Amniotic stem cell (primary cell): ENCODE data around the gene COMP.
"Not testable (repeated sequence)": the region's sequence is repeated elsewhere in the genome, so short reads cannot be mapped to it uniquely, and the experiment has no call there.

Experiments used
- DNase-seq: peaks from one replicate; lab custom pipeline; 2025; lab: John Stamatoyannopoulos, UW

COMP gene

GRCh38 chr19:18745931-18746330 lies 45.2 kb downstream of the COMP start:
- no peak for DNase-seq

GRCh38 chr19:18745012-18745735 lies 45.9 kb downstream of the COMP start:
- DNase-seq: no peak

DNA sequence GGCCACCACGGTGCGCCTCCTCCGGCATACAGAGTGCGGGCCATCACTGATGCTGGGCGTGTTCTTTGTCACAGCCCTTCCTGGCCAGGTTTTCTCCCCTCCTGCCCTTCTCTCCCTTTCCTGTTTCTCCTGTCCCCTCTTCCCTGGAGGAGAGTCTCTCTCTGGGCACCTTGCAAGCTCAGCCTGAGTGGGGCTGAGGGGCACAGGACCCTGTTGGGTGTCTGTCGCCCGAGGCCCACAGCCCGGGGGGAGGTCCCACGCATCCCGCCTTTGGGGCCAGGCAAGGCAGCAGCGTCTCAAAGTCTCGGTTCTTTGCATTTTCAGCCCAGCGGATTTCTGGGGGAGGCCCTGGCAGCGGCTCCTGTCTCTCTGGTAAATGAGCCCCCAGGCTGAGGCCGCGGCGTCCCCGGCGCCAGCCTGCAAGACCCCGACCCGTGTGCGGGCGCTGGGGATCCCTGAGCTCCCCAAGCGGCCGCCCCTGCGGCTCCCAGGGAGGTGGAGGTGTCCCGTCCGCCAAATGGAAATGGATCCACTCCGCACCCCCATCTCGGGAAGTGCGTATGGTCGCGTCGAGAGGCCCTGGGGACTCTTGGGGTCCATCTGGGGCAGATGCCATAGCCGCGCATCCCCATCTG lies 47.2 kb downstream of the COMP start:
- DNase-seq: no peak

DNA sequence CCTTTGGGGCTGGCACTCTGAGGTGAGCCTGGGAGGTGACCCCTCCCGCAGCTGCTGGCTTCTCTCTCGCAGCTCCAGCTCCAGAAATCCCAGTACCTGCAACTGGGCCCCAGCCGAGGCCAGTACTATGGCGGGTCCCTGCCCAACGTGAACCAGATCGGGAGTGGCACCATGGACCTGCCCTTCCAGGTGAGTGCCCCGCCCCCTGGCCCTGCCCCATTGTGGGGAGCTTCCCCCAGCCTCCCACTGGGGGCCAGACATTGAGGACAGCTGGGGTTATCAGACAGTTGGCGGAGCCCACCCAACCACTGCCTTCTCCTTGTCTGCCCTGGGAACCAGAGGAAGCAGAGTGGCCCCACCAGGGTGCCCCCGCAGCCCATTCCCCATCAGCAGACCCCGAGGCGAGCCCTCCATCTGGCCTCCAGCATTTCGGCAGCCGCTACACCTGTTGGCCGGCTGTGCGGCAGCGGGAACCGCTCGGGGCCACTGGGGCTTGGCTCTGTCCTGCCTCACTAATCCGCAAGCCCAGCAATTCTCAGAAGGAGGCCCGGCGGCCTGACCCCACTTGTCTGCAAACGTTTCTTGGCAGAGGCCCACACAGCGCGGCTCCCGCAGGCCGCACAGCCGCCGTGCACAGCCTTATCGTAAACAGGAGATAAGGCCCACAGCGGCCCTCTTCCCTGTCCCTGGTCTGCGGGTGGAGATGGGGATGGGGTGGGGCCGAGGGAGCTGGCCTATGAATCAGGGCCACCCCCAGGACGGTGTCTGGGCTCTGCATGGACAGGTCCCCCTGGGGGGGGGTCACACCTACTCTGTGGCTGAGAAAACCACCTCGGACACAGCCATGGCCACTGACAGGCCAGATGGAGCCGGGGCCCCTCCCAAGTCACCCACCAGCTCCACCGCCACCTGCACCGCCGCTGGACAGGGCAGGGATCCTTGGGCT lies 48.0 kb downstream of the COMP start:
- DNase-seq: no peak

- DNase-seq: no peak
These were observed 48.8 kb downstream of the COMP start for GRCh38 chr19:18742324-18742723.

DNA sequence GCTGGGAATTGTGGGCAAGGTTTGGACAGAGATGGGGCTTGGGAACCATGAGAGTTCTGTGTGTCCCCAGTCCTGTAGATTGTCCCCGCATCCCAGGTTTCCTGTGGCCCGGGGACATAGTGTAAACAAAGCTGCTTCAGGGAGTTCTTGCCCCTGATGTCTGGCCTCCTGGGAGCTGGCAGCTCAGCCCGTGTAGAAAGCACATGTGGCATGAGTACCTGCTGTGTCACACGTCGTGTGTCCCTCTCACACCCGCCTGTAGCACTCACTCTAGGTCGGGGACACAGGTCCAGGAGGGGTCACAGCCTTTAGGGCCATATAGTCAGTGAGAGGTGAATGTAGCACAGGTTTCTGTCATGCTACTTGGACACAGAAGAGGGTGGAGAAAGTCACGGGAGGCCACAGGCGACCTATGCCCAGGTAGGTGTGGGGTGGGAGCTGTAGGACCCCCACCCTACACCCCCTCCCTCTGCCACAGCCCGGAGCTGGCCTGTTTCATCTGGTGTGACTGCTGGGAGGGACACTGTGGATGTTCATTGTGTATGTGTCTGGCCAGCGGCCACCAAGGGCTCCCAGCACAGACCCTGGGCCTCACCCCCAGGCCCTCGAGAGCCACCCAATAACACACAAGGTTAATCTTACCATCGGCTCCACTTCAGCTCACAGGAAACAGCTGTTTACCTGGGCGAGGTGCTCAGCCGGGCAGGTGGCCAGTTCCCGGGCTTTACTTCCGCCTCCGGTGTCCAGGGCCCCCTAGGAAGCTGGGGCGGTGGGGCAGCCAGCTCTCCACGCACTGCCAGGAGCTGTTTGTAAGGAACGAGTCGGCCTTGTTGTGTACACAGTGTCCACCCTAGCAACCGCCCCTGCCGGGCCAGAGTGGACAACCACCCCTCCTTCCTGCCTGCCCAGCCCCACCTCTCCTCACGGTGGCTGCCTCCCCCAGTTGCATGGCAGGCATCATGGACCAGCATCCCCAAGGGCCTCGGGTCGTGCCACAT lies 49.7 kb downstream of the COMP start:
- no peak for DNase-seq

DNA sequence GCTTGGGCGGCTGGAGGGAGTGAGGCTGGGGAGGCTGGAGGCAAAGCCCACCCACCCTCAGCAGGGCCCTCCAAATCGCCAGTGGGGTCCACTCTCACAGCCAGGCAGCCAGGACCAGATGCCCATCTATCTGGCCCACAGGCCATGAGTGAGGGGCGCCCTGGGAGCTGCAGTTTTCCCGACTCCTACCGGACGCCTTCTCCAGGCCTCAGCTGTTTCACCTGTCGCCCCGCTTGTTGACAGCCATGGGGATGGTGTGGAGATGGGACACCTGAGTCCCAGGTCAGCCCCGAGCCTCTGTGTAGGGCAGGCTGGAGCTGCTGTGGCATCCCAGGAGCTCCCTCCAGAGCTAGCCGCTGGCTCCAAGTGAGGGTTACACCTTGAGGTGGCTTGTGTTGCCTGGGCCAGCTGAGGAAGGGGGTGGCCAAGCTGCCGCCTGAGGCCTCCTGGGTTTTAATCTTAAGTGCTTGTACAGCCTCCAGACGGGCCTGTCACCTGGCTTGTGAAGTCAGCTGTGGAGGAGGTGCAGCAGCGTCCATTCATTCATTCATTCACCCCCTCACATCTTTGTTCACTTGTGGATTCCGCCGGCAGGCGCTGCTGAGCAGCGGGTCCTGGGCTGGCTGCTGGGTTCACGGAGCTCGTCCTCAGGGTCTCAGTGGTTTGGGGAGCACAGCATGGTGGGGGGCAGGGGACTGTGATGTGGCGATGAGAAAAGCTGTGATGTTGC lies 52.0 kb downstream of the COMP start:
- DNase-seq: no peak

- DNase-seq: no peak
These were observed 53.2 kb downstream of the COMP start for GRCh38 chr19:18737954-18738351.

GRCh38 chr19:18737337-18737953 lies 53.7 kb downstream of the COMP start:
- DNase-seq: no peak

DNA sequence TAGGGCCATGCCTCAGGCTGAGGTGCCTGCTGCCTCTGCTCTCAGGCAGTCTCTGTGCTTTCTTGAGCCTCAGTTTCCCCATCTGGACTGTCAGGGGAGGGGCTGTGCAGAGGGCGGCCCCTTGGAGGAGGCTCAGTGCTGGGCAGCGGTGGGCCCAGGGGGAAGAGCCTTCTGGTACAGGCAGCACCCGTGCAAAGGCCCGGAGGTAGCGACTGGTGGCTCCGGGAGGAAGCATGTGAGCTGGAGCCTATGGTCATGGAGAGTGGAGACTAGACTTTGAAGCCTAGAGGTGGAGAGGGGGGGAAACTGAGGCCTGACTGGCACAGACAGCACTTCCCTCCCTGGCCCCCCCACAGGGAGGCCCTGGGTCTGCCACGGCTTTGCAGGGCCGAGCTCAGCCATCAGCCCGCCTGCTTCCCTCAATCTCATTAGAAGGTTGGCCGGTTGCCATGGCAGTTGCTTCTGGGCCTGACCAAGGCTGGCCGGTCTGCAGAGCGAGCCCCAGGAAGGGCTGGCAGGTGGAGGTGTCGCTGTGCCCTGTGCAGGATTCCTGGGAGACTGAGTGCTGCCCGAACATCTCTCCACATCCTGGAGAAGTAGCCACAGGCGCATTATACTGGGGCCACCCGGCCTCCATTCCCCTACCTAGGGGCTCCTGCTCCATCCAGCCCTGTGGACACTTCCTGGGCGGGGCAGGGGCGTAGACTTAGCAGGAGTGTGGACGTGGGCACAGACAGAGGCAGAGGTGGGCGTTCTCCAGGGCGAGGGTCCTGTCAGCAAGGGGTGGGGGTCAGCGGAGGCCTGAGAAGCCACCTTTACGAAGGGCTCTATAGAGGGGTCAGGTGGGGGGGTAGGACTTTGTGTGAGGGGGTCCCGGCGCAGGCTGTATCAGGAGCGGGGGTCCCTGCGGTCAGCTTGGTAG lies 54.4 kb downstream of the COMP start:
- DNase-seq: no peak

DNA sequence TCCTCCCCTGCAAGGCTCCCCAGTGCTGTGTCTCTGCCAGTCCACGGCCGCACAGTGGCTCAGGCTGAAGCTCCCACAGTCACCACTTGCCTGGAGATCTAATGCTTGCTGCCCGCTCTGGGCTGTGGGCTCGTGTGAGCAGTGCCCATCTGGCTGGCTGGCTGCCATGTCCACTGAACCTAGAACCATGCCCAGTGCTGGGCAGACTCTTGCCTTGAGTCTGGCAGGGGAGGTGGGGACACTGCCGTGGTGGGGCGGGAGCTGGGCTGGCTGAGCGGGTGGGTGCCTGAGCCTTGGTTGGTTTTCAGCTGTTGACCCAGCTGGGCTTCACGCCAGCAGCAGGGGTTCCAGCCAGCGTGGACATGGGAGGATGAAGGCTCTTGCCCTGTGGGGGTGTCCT lies 55.4 kb downstream of the COMP start:
- DNase-seq: no peak

GRCh38 chr19:18735324-18735723 lies 55.8 kb downstream of the COMP start:
- no peak for DNase-seq

GRCh38 chr19:18733762-18734332 lies 57.3 kb downstream of the COMP start:
- DNase-seq: not testable (repeated sequence)

DNA sequence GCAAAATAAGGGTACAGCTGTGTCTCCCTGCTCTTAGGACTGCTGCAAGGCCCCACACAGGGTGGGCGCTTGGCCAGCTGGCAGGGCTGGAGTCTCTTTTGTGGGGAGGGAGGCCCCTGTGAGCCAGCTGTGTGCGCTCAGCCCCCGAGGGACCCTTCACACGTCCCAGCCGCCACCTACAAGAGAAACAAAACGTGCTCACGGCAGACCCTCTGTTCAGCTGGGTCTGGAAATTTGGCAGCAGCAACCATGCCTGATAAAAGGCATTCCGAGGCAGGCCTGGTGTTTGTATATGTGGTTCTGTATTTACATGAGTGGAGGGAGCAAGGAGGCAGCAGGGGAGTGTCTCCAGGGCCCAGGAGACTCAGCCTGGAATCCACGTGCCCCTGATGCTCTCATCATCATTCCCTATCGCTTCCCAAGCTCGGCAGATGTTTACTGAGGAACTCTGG lies 57.9 kb downstream of the COMP start:
- no peak for DNase-seq
